GM12892 (cell line): Measurements from ENCODE around the gene POU6F2.

ENCODE experiments used
- DNase-seq: peaks from one replicate; pipeline ENCODE4 v3.0.0; 2011; ENCODE audit not compliant: insufficient read length
- FAIRE-seq: peaks from 2 replicates; lab custom pipeline; 2011; peaks lifted over from hg19 to GRCh38; lab: Jason Lieb, UNC
- POLR2A ChIP-seq: IDR thresholded peaks from 2 replicates; pipeline ENCODE4 v1.6.1; 2011; ENCODE audit warnings: low read depth, low read length, control low read depth
- POLR2AphosphoS5 ChIP-seq: IDR thresholded peaks from 2 replicates; pipeline ENCODE4 v1.6.1; 2011; ENCODE audit warnings: low read depth, low read length, control low read depth
- TAF1 ChIP-seq: IDR thresholded peaks from 2 replicates; pipeline ENCODE4 v1.6.1; 2011; ENCODE audit warnings: low read depth, mild to moderate bottlenecking, control low read depth, low read length, borderline replicate concordance

The POU6F2 gene

GRCh38 chr7:38950309-38950708 is 27.4 kb upstream of the POU6F2 start:
- DNase-seq (no peak), FAIRE-seq (no peak)
- no peak for TF ChIP-seq POLR2AphosphoS5
- TF ChIP-seq POLR2A, result no peak
- no peak for TF ChIP-seq TAF1

DNA sequence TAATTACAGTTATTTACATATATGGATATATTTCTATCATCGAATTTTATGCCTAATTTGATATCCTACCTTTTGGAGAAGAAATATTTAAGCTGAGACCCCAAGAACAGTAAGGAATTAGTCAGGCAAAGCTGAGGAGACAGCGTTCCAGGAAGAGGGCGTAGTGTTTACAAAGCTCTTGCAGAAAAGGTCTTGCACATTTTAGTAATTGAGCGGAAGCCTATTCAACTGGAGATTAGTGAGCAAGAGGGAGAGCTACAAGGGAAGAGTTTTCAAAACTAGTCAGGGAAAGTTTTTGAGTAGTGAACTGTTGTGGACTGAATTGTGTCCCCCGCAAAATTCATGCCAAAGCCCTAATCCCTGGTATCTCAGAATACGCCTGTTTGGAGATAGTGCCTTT is 26.5 kb upstream of the POU6F2 start:
- FAIRE-seq (no peak), DNase-seq (no peak)
- no peak for TF ChIP-seq POLR2AphosphoS5
- TF ChIP-seq POLR2A, result no peak
- no peak for TF ChIP-seq TAF1

DNA sequence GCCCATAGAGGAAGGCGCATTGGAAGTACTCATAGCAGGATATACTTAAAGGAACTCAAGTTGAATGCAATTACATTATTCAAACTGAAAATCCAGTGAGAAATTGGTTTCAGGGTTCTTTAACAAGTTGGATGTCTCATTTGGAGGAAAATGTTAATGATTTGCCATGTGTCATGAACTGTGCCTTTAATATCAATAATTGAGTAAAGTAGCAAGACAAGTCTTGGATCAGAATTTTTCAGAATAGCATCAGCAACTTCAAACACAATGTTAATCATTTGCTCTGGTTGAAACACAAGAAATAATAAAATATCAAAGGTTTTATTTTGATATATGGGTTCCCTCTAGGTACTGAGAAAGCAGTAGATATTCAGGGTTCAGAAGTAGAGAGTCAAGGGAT is 24.5 kb upstream of the POU6F2 start:
- FAIRE-seq (no peak), DNase-seq (no peak)
- no peak for TF ChIP-seq POLR2AphosphoS5
- no peak for TF ChIP-seq TAF1
- no peak for TF ChIP-seq POLR2A

DNA sequence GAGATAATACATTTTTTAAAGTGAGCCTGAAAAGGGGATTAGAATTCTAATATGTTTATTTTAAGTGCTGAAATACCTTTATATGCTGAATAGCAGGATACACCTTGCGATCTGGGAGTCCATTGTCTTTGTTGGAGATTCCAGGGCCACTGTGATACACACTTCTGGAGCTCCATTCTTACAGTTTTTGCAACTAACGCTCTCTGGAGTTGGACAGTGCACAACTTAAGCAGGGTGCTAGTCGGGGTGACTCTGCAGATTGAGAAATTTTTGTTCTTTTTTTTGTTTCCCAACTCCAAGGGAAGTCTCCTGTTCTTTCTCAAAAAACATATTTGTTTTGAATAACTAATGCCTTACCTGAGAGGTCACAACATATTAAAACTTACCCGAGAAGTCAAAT is 23.7 kb upstream of the POU6F2 start:
- no peak for TF ChIP-seq TAF1
- no peak for TF ChIP-seq POLR2AphosphoS5
- TF ChIP-seq POLR2A, result no peak
- DNase-seq, result no peak
- FAIRE-seq, result no peak

DNA sequence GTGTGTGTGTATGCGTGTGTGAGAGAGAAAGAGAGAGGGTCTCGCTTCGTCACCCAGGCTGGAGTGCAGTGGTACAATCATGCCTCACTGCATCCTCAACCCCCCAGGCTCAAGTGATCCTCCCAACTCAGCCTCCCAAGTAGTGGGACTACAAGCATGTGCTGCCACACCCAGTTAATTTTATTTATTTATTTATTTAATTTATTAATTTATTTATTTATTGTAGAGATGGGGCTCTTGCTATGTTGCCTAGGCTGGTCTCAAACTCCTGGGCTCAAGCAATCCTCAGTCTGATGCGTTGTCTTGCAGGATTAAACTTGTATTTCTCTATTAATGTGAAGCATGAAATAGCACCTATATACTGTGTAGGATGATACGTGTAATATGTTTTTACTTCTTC is 21.8 kb upstream of the POU6F2 start:
- DNase-seq, result no peak
- no peak for FAIRE-seq
- TF ChIP-seq POLR2A (no peak), POLR2AphosphoS5 (no peak), TAF1 (no peak)

GRCh38 chr7:38962028-38962427 is 15.7 kb upstream of the POU6F2 start:
- DNase-seq (no peak), FAIRE-seq (no peak)
- TF ChIP-seq POLR2A (no peak), TAF1 (no peak), POLR2AphosphoS5 (no peak)

DNA sequence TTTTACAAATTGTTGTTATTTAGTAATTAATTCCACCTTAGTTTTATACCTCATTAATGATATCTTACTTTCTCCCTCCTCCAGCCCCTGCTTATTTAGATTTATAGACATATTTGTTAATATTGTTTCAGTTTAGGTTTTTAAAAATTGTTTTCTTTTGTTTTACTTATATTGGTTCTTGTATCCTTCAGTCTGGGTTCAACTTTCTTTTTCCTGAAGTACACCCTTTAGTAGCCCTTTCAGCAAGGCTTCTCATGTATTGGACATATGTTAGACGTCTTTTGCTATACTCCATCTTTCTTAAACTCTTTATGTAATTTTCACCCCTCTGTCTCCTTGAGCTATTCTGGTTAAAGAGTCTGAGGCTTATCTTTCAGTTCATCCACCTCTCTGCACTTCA is 12.8 kb upstream of the POU6F2 start:
- no peak for DNase-seq
- FAIRE-seq, result no peak
- TF ChIP-seq POLR2AphosphoS5, result no peak
- no peak for TF ChIP-seq POLR2A
- no peak for TF ChIP-seq TAF1

- TF ChIP-seq TAF1 (no peak), POLR2AphosphoS5 (no peak), POLR2A (no peak)
- no peak for DNase-seq
- no peak for FAIRE-seq
These were observed 3.9 kb upstream of the POU6F2 start for GRCh38 chr7:38973760-38974159.

GRCh38 chr7:38975944-38976392 is 1.7 kb upstream of the POU6F2 start:
- TF ChIP-seq TAF1, result no peak
- TF ChIP-seq POLR2A, result no peak
- no peak for TF ChIP-seq POLR2AphosphoS5
- FAIRE-seq (no peak), DNase-seq (no peak)

- FAIRE-seq (no peak), DNase-seq (no peak)
- TF ChIP-seq POLR2A, result no peak
- no peak for TF ChIP-seq TAF1
- TF ChIP-seq POLR2AphosphoS5, result no peak
These were observed 782 bp downstream of the POU6F2 start for GRCh38 chr7:38978491-38978890.

DNA sequence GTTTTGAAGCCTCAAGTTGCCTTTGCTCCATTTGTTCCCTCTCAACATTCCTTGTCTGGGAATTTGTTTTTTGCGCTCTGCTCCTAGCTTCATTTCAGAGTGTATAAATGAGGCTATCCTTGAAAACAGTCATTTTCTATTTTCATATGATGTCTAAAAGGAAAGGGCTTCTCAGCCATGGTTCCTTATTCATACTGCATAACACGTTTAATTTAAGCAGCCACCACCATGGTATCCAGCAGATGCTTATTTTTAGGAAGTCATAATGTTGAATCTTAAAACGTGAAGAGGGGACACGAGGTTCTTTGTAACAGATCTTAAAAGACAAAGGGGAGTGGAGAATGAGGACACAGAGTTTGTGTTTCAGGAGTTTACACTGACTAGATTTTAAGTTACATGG is 14.5 kb downstream of the POU6F2 start:
- no peak for DNase-seq
- no peak for TF ChIP-seq POLR2A
- no peak for TF ChIP-seq POLR2AphosphoS5
- TF ChIP-seq TAF1, result no peak
- FAIRE-seq, result no peak

- no peak for TF ChIP-seq TAF1
- no peak for TF ChIP-seq POLR2A
- no peak for TF ChIP-seq POLR2AphosphoS5
- FAIRE-seq, result no peak
These were observed 23.9 kb downstream of the POU6F2 start for GRCh38 chr7:39001595-39001994.

DNA sequence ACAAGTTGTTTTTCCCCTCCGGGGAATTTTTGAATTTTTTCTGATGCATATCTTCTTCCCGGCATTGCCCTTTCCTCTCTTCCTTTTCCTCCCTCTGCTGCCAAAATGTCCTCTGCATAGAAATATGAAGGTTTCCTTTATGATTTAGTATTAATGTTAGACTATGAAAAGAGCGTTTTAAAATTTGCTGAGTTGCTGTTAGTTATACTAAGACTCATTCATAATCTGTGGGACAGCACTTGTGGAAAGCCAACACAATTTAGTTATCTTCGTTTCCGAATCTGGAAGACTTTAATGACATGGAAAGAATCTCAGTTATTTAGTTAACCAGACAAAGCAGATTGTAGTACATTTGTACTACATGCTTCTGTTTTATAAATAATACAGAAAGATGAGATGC is 25.0 kb downstream of the POU6F2 start:
- no peak for FAIRE-seq
- no peak for DNase-seq
- no peak for TF ChIP-seq TAF1
- no peak for TF ChIP-seq POLR2AphosphoS5
- TF ChIP-seq POLR2A, result no peak

More at GRCh38 chr7:39001595-39001994, 23.9 kb downstream of the POU6F2 start:
- no peak for DNase-seq
